Measurements from ENCODE around the gene B3GLCT.

The B3GLCT gene

DNA sequence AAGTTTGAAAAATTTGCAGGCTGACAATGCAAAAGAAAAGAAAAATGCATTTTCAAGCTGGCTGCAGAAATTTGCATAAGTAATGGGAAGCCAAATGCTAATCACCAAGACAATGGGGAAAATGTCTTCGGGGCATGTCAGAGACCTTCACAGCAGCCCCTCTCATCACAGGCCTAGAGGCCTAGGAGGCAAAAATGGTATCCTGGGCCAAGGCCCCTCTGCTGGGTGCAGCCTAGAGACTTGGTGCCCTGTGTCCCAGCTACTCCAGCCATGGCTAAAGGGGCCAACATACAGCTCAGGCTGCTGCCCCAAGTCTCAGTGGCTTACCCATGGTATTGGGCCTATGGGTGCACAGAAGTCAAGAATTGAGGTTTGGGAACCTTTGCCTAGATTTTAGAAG lies 155.2 kb downstream of the B3GLCT start:
- TF ChIP-seq, protein P1, sequence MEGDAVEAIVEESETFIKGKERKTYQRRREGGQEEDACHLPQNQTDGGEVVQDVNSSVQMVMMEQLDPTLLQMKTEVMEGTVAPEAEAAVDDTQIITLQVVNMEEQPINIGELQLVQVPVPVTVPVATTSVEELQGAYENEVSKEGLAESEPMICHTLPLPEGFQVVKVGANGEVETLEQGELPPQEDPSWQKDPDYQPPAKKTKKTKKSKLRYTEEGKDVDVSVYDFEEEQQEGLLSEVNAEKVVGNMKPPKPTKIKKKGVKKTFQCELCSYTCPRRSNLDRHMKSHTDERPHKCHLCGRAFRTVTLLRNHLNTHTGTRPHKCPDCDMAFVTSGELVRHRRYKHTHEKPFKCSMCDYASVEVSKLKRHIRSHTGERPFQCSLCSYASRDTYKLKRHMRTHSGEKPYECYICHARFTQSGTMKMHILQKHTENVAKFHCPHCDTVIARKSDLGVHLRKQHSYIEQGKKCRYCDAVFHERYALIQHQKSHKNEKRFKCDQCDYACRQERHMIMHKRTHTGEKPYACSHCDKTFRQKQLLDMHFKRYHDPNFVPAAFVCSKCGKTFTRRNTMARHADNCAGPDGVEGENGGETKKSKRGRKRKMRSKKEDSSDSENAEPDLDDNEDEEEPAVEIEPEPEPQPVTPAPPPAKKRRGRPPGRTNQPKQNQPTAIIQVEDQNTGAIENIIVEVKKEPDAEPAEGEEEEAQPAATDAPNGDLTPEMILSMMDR (conservative IDR thresholded peaks at IDR 0.05; ENCODE audit: low read length) = no peak
- DNase-seq (ENCODE audit: low read depth) = no peak
- H3K4me3 ChIP-seq (ENCODE audit: low read length) = no peak overlapping the region

DNA sequence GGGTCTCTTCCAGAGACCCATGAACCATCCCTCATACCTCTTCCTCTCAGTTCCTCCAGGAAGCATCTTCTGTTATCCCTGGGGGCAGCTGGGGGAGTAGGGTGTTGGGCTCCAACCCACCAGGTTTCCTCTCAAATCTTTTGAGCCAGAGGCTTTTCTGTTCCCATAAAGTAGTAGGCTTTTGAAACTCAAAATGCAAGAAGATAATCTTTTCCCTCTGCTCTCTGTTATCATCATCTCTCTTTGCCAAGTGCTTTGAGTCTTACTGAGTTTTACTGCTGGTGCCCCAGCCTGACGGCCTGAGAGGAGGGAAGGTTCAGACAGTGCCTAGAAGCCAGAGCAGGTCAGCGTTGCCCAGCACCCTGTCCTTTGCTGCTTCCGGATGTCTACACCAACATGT lies 157.2 kb downstream of the B3GLCT start:
- TF ChIP-seq, protein P1 (conservative IDR thresholded peaks at IDR 0.05; ENCODE audit: low read length) = no peak
- H3K4me3 ChIP-seq (ENCODE audit: low read length) = no peak overlapping the region
- DNase-seq (ENCODE audit: low read depth) = no peak

DNA sequence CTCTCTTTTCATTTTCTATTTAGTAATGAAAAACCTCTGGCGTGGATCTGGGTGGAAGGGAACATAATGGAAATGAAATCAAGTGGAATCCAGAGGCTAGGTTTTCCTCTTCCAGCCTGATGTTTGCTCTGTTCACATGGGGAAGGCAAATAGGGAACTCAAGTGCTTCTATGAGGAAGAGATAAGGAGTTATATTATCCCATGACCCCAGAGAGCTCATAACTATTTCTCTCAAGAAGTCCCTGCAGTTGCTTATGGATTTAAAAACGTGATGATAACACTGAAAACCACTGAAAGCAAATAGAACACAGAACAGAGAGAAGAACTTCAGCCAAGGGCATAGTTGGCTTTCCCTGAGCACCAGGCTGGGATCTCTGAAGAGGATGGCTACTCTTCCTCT lies 157.8 kb downstream of the B3GLCT start:
- no peak for DNase-seq (ENCODE audit: low read depth)
- H3K4me3 ChIP-seq (ENCODE audit: low read length) = no peak overlapping the region
- TF ChIP-seq, protein P1 (conservative IDR thresholded peaks at IDR 0.05; ENCODE audit: low read length) = no peak

DNA sequence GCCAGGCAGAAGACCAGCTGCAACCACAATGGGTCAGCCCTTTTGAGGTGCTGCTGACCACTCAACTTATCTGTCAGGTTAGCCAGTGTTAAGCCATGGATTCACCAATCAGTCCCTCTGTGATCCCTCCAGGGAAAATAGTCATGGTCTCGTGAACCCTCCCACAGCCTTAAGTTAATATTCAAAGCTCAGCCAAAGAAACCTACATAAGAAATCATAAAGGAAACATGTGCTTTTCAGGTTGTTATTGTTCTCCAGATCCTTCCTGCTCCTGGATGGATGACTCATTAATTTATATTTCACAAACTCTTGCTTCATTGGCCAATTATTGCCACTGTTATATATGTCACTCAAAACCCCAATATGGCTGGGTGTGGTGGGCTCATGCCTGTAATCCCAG lies 161.9 kb downstream of the B3GLCT start:
- H3K4me3 ChIP-seq (ENCODE audit: low read length) = no peak overlapping the region
- no peak for DNase-seq (ENCODE audit: low read depth)
- TF ChIP-seq, protein P1 (conservative IDR thresholded peaks at IDR 0.05; ENCODE audit: low read length) = no peak

DNA sequence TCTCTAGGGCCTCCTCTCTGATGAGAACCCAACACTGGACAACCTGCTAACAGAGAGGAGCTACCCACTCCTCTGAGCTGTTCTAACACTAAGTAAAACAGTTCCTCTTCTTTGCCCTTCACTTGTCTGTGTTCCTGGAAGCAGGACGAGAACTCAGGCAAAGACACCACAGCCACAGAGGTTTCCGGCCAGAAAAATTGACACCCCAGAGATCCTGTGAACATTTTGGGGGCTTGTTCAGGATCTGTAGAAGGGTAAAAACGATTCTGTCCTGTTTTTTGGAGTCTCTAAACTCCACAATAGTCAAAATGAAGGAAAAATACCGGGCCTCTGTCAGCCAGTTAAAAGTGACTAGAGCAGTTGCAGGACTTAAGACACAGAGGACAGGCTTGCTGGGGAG lies 165.9 kb downstream of the B3GLCT start:
- TF ChIP-seq, protein P1 (conservative IDR thresholded peaks at IDR 0.05; ENCODE audit: low read length) = no peak
- DNase-seq (ENCODE audit: low read depth) = no peak

DNA sequence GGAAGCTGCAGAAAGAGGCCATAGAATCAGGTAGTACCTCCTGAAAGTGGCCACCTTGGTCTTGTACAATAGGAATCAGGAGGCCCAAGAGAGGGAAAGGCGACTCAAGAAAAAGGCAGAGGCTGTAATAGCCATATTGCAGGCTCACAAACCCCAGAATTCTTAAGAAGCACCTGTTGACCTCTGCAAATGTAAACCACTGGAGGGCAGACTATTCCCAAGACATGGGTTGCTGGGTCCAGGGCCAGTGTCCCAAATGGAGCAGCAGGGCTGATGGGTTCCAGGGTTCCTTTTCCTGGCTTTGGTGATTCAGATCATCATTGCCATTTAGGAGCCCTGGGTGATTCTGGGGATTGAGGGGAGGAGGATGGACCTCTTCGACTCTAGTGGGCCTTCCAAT lies 167.6 kb downstream of the B3GLCT start:
- TF ChIP-seq, protein P1 (conservative IDR thresholded peaks at IDR 0.05; ENCODE audit: low read length) = no peak
- DNase-seq (ENCODE audit: low read depth) = no peak
- H3K4me3 ChIP-seq (ENCODE audit: low read length) = no peak overlapping the region

More for the DNA sequence above, 165.9 kb downstream of the B3GLCT start:
- H3K4me3 ChIP-seq (ENCODE audit: low read length) = no peak overlapping the region

DNA sequence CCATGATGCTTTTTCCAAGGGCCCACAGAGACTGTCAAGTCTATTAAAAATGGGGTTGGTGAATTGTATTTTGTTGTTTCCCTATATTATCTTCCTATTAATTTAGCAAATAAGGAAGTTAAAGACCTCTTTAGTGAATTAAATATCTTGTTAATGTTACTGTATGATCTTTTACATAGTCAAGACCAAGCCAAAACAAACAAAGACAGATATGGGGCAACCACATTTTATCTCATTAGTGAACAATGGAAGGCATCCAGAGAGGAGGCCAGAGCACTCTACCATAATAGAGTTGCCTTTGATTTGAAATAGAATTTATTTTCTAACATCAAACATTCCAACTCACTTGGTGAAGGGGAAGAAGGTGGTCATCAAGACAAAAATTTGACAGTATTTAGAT lies 169.4 kb downstream of the B3GLCT start:
- TF ChIP-seq, protein P1 (conservative IDR thresholded peaks at IDR 0.05; ENCODE audit: low read length) = no peak
- no peak for DNase-seq (ENCODE audit: low read depth)
- no peak overlapping the region for H3K4me3 ChIP-seq (ENCODE audit: low read length)
